GM12878 (cell line): Measurements from ENCODE around the gene TOX2.

Experiments used
- GABPA ChIP-seq: IDR thresholded peaks from 2 replicates; pipeline ENCODE4 v1.6.1; 2014; ENCODE audit warnings: antibody characterized with exemption, low read depth, mild to moderate bottlenecking, inconsistent platforms
- POU2F2 ChIP-seq: IDR thresholded peaks from 3 replicates; pipeline ENCODE4 v1.6.1; 2011; ENCODE audit warnings: low read depth, mild to moderate bottlenecking, low read length, borderline replicate concordance
- TF ChIP-seq, protein P1 (sequence below), 3 experiments: IDR thresholded peaks in 2 of 3; conservative IDR thresholded peaks in 1 of 3; 2 replicates each; pipeline ENCODE4 v1.5.1; 2011; ENCODE audit warnings: low read depth in 3 of 3, low read length in 3 of 3, mild to moderate bottlenecking in 3 of 3, control low read depth in 2 of 3, moderate library complexity in 2 of 3, inconsistent platforms in 1 of 3, mixed read lengths in 1 of 3; ENCODE audit not compliant: control insufficient read depth in 2 of 3, insufficient read depth in 1 of 3; ENCODE audit errors: extremely low read depth in 1 of 3

DNA sequence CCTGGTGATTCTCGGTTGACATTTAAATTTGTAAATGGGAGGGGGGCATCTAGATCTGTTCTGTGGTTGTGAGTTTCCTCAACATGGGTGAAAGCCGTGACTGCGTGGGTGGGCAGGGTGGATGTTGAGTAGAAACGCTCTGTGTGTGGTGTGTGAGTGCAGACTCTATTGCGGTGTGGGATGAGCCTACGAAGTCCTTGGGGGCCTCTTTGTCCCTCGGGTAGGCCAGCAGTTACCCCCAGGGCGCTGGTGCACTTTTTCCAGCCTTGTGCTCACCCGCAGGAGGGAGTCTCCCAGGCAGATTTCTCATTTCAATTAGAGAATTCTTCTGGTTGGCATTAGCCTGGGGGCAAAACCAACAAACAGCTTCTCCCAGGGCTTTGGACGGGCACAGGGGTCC is 10.6 kb downstream of the TOX2 start:
- TF ChIP-seq, protein P1, sequence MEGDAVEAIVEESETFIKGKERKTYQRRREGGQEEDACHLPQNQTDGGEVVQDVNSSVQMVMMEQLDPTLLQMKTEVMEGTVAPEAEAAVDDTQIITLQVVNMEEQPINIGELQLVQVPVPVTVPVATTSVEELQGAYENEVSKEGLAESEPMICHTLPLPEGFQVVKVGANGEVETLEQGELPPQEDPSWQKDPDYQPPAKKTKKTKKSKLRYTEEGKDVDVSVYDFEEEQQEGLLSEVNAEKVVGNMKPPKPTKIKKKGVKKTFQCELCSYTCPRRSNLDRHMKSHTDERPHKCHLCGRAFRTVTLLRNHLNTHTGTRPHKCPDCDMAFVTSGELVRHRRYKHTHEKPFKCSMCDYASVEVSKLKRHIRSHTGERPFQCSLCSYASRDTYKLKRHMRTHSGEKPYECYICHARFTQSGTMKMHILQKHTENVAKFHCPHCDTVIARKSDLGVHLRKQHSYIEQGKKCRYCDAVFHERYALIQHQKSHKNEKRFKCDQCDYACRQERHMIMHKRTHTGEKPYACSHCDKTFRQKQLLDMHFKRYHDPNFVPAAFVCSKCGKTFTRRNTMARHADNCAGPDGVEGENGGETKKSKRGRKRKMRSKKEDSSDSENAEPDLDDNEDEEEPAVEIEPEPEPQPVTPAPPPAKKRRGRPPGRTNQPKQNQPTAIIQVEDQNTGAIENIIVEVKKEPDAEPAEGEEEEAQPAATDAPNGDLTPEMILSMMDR (IDR thresholded peaks at IDR 0.05 in 2 of 3, conservative IDR thresholded peaks at IDR 0.05 in 1 of 3; ENCODE audit: control insufficient read depth in 2 of 3, extremely low read depth in 1 of 3, insufficient read depth in 1 of 3, low read depth in 3 of 3, low read length in 3 of 3), result no peak
- TF ChIP-seq POU2F2 (no peak), GABPA (no peak)
